OCI-LY3 (cell line): ENCODE data around the gene ERICH3.

ENCODE experiments used
- CTCF ChIP-seq: fragments of 200-600, 300-600 bp; sonication (generic); IDR thresholded peaks from 2 replicates; pipeline ENCODE4 v1.5.1; 2014; ENCODE audit warnings: antibody characterized with exemption, low read length, low read depth
- EZH2phosphoT487 ChIP-seq: fragments of 200-600 bp; shearing (Covaris generic); IDR thresholded peaks from 2 replicates; pipeline ENCODE4 v1.6.1; 2018; ENCODE audit warnings: antibody characterized with exemption, mixed run types, low read depth

- TF ChIP-seq CTCF (no peak), EZH2phosphoT487 (no peak)
Observed at GRCh38 chr1:74530892-74531291, 142.7 kb downstream of the ERICH3 start.
